RWPE1 (cell line): ENCODE data around the gene KBTBD3.
"Not testable (repeated sequence)": the region's sequence is repeated elsewhere in the genome, so short reads cannot be mapped to it uniquely, and the experiment has no call there.

Experiments used
- CTCF ChIA-PET: fragments of 350-600 bp; sonication (Branson Sonifier 250); formaldehyde crosslinking; extraction: SDS; loops from one replicate; lab custom pipeline; 2021; lab: Yijun Ruan, JAX
- POLR2A ChIA-PET: fragments of 400-600 bp; formaldehyde crosslinking; extraction: SDS; loops from one replicate; lab custom pipeline; 2020; ENCODE audit warnings: antibody characterized with exemption; ENCODE audit not compliant: low non-redundant PET; lab: Yijun Ruan, JAX
- DNase-seq: peaks from one replicate; pipeline ENCODE4 v3.0.0; 2012; ENCODE audit warnings: low spot score
- H3K27ac ChIP-seq: fragments of 450-650 bp; 2 replicates; pipeline ENCODE4 v1.5.1; 2017
- TF ChIP-seq, protein P1 (sequence below): fragments of 450-650 bp; conservative IDR thresholded peaks from 2 replicates; pipeline ENCODE4 v1.5.1; 2017; ENCODE audit warnings: low read depth, mild to moderate bottlenecking

KBTBD3 gene

DNA sequence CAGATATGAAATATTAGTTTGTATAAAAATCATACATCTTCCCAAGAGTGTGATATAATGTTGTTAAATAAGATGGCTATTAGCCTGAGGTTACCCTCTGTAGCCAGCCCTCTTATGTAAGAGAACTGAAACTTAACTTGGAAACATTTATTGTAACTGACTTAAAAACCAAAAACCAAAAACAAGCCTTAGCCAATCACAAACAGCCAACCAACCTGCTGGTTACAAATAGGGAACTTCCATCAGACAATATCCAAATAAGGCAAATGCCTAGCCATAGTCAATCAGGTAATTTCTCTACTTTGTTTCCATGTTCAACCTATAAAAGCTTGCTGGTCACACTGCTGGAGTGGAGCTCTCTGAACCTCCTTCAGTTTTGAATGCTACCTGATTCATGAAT, 14.1 kb downstream of the KBTBD3 start:
- no peak for DNase-seq
- ChIA-PET POLR2A (no interaction called here), CTCF (interaction anchor here (0.5 kb wide), 1 partner anchor 1525 kb away, joined by 3 read pairs; no protein-coding TSS in a partner anchor)

DNA sequence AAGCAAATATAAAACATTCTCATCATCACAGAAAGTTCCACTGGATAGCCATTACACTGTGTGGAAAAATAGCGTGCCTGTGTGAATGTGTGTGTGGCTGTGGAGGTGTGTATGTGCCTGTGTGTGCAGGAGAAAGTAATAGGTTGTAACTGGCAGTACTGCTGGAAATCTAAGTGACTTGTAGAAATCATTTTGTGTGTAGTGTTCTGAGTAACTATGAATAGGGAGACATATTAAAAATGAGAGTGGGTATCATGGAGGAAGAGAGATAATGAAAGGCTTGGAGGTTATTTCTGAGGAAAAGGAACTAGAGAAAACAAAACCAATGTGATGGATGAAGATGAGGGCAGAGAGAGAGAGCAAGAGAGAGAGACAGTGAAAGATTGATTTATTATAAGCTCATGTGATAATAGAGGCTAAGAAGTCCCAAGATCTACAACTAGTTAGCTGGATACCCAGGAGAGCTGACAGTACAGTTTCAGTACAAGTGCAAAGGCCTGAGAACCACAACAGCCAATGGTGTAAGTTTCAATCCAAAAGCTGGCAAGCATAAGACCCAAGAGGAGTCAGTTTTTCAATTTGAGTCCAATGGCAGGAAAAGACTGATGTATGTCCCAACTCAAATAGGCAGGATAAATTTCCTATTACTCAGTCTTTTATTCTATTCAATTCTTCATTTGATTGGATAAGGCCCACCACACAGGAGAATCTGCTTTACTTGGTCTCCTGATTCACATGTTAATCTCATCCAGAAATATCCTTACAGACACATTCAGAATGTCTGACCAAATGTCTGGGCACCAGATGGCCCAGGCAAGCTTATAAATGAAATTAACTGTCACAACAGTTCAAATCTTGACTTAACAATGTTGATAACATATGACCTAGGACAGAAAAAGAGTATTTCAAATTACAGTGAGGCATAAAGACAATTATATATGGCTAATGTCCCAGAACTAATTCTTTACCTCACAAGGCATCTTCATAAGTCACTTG, 14.9 kb downstream of the KBTBD3 start:
- TF ChIP-seq, protein P1, sequence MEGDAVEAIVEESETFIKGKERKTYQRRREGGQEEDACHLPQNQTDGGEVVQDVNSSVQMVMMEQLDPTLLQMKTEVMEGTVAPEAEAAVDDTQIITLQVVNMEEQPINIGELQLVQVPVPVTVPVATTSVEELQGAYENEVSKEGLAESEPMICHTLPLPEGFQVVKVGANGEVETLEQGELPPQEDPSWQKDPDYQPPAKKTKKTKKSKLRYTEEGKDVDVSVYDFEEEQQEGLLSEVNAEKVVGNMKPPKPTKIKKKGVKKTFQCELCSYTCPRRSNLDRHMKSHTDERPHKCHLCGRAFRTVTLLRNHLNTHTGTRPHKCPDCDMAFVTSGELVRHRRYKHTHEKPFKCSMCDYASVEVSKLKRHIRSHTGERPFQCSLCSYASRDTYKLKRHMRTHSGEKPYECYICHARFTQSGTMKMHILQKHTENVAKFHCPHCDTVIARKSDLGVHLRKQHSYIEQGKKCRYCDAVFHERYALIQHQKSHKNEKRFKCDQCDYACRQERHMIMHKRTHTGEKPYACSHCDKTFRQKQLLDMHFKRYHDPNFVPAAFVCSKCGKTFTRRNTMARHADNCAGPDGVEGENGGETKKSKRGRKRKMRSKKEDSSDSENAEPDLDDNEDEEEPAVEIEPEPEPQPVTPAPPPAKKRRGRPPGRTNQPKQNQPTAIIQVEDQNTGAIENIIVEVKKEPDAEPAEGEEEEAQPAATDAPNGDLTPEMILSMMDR, result no peak
- no peak for DNase-seq
- ChIA-PET CTCF (no interaction called here), POLR2A (no interaction called here)
- H3K27ac ChIP-seq, result no peak overlapping the region

More for the DNA sequence above, 14.1 kb downstream of the KBTBD3 start:
- TF ChIP-seq, protein P1, result no peak
- no peak overlapping the region for H3K27ac ChIP-seq

DNA sequence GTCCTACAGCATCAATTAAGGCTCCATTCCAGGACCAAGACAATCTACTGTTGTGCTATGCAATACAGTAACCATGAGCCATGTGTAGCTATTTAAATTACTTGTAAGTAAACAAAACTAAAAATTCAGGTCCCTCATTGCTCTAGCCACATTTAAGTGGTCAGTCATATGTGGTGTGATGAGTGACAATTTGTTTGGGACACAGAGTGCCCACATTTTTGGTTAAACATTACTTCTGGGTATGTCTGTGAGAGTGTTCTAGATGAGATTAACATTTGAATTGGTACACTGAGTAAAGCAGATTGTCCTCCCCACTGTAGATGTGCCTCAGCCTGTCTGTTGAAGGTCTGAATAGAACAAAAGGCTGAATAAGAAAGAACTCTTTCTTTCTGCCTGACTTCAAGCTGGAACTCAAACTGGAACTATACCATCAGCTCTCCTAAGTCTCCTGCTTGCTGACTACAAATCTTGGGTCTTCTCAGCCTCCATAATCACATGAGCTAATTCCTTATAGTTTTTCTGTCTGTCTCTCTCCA, 15.8 kb downstream of the KBTBD3 start:
- ChIA-PET CTCF (no interaction called here), POLR2A (no interaction called here)
- TF ChIP-seq, protein P1, result no peak
- H3K27ac ChIP-seq, result no peak overlapping the region
- no peak for DNase-seq

DNA sequence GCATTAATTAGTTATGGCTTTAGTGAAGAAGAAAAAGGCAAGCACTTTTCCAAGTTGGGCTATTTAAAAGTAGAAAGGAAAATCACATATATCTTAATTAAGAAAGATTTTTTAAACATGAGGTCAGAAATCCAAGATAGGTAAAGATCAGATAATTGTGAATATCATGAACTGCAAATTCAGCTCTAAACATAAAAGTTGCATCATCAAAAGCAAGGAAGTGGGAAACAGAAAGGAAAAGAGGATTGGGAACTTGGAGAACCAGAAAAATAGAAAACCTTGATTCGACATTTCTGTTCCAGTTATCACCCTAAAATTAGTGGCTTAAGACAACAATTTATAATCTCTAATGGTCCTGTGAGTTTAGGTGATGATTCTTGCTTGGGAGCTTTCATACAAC, 17.5 kb downstream of the KBTBD3 start:
- no peak overlapping the region for H3K27ac ChIP-seq
- ChIA-PET POLR2A (no interaction called here), CTCF (interaction anchor here (0.6 to 0.7 kb wide), 2 partner anchors 28 to 50 kb away, joined by 3 to 4 read pairs; no protein-coding TSS in a partner anchor)
- TF ChIP-seq, protein P1, result no peak
- no peak for DNase-seq

DNA sequence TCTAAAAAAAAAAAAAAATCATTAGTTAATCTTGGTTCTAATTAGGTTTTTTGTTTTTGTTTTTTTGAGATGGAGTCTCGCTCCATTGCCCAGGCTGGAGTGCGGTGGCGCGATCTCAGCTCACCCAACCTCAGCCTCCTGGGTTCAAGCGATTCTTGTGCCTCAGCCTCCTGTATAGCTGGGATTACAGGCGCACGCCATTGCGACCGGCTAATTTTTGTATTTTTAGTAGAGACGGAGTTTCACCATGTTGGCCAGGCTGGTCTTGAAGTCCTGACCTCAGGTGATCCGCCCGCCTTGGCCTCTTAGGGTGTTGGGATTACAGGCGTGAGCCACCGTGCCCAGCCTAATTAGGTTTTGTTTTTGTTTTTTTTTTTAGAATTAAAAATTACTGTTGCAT, 18.8 kb downstream of the KBTBD3 start:
- H3K27ac ChIP-seq, DNase-seq, CTCF ChIA-PET, POLR2A ChIA-PET: not testable (repeated sequence)

DNA sequence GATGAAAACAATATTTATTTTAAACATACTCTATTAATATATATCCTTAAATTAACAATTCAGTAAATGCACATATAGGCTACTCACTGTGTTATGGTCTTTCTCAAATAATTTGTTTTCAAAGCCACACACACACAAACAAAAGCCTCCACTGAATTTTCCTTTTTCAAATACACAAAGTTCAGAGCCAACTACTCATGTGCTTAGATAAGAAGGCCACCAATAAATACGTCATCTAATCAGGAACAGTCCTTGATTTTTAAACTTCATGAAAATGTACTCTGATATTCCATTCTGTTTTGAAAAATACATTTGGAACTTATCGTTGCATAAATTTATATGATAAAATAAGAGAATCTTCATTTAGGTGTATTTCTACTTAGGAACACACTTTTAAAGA, 26.0 kb downstream of the KBTBD3 start:
- no peak for DNase-seq
- POLR2A ChIA-PET, result no interaction called here
- H3K27ac ChIP-seq, result no peak overlapping the region
- TF ChIP-seq, protein P1, result no peak
- CTCF ChIA-PET, result no interaction called here
